Hepatocyte (in vitro differentiated cells): ENCODE results near the gene TYSND1. TPM values are rescaled to one million over a fixed set of nuclear protein-coding genes. Genes with fewer than 3 reads are reported as not detected.

Source experiments
- DNase-seq: peaks from one replicate; pipeline ENCODE4 v3.0.0-alpha.2; 2016; ENCODE audit warnings: low spot score
- H2AFZ ChIP-seq: fragments of 200-600 bp; sonication (generic); 2 replicates; pipeline ENCODE4 v1.6.0; 2016; ENCODE audit warnings: antibody characterized with exemption, mild to moderate bottlenecking
- H3K27ac ChIP-seq: fragments of 200-600 bp; sonication (generic); 2 replicates; pipeline ENCODE4 v1.5.1; 2016; ENCODE audit warnings: mild to moderate bottlenecking
- H3K27me3 ChIP-seq: fragments of 200-600 bp; sonication (generic); 2 replicates; pipeline ENCODE4 v1.6.1; 2016
- H3K36me3 ChIP-seq: fragments of 200-600 bp; sonication (generic); replicated peaks from 2 replicates; pipeline ENCODE4 v1.5.1; 2016; ENCODE audit warnings: low read depth; ENCODE audit not compliant: insufficient read depth
- H3K4me1 ChIP-seq: fragments of 200-600 bp; sonication (generic); 2 replicates; pipeline ENCODE4 v1.5.1; 2016; ENCODE audit warnings: mild to moderate bottlenecking, moderate library complexity; ENCODE audit not compliant: insufficient read depth
- H3K4me2 ChIP-seq: fragments of 200-600 bp; sonication (generic); 2 replicates; pipeline ENCODE4 v1.6.0; 2016
- H3K4me3 ChIP-seq: fragments of 200-600 bp; sonication (generic); 2 replicates; pipeline ENCODE4 v1.5.1; 2016; ENCODE audit warnings: mild to moderate bottlenecking
- H3K79me2 ChIP-seq: fragments of 200-600 bp; sonication (generic); 2 replicates; pipeline ENCODE4 v1.6.0; 2017; ENCODE audit warnings: mild to moderate bottlenecking
- H3K9me2 ChIP-seq: fragments of 200-600 bp; sonication (generic); replicated peaks from 2 replicates; pipeline ENCODE4 v1.6.0; 2017; ENCODE audit warnings: mild to moderate bottlenecking; ENCODE audit not compliant: insufficient read depth
- H3K9me3 ChIP-seq: fragments of 200-600 bp; sonication (generic); 2 replicates; pipeline ENCODE4 v1.5.1; 2016; ENCODE audit warnings: low read depth, mild to moderate bottlenecking
- H4K20me1 ChIP-seq: fragments of 200-600 bp; sonication (generic); 2 replicates; pipeline ENCODE4 v1.6.0; 2016; ENCODE audit warnings: mild to moderate bottlenecking; ENCODE audit not compliant: insufficient read depth, poor library complexity, severe bottlenecking
- CTCF ChIP-seq: fragments of 200-600 bp; sonication (generic); IDR thresholded peaks from 2 replicates; pipeline ENCODE4 v1.5.1; 2016; ENCODE audit warnings: antibody characterized with exemption, mild to moderate bottlenecking; ENCODE audit not compliant: poor library complexity
- EZH2 ChIP-seq: fragments of 200-600 bp; sonication (generic); IDR thresholded peaks from 2 replicates; pipeline ENCODE4 v1.6.1; 2016; ENCODE audit warnings: antibody characterized with exemption, mild to moderate bottlenecking, borderline replicate concordance
- EZH2phosphoT487 ChIP-seq: fragments of 200-600 bp; sonication (generic); IDR thresholded peaks from one replicate; pipeline ENCODE4 v1.6.1; 2018; ENCODE audit warnings: antibody characterized with exemption, mild to moderate bottlenecking, low read depth, moderate library complexity; ENCODE audit not compliant: unreplicated experiment, severe bottlenecking
- WGBS: methylation state at CpG from one replicate; pipeline ENCODE4 v1.1.6; 2016; ENCODE audit warnings: low lambda C conversion rate; ENCODE audit errors: missing lambda C conversion rate; 5-methylcytosine and 5-hydroxymethylcytosine counted together
- polyA plus RNA-seq: library from polyadenylated mRNA; unstranded; fragments of >200 nt; fragmentation: Nextera tagmentation; extraction: Ambion mirVana; gene quantifications from 2 replicates; pipeline ENCODE4 v1.2.1, GENCODE V29; 2016
- total RNA-seq: library from RNA; depleted of rRNA; stranded (reverse); fragments of >200 nt; gene quantifications from 2 replicates; pipeline ENCODE4 v1.2.3, GENCODE V29; 2014

TYSND1 gene
- total and polyA plus RNA-seq, 2 experiments from 2014 or later, result 12.6 to 22.0 TPM

- TF ChIP-seq EZH2, result no peak
- peaks cover 92% of the 10 kb centered on the region for H4K20me1 ChIP-seq
- no peak overlapping the region for H3K4me2 ChIP-seq
- H3K9me2 ChIP-seq, result no peaks in the 10 kb centered on the region
- no peaks in the 10 kb centered on the region for H3K9me3 ChIP-seq
- no peak overlapping the region for H3K27ac ChIP-seq
- no peak overlapping the region for H2AFZ ChIP-seq
- peaks cover 14% of the 10 kb centered on the region for H3K4me1 ChIP-seq
- 83% methylated on average over 3 of the region's 3 CpGs for WGBS
- no peak overlapping the region for H3K4me3 ChIP-seq
- peaks cover 97% of the 10 kb centered on the region for H3K79me2 ChIP-seq
- no peaks in the 10 kb centered on the region for H3K27me3 ChIP-seq
- no peak for DNase-seq
- H3K36me3 ChIP-seq, result peaks cover 7% of the 10 kb centered on the region
These were observed 17.7 kb upstream of the TYSND1 start for GRCh38 chr10:70164163-70164562.

GRCh38 chr10:70163448-70163847 lies 16.9 kb upstream of the TYSND1 start:
- WGBS, result 90% methylated on average over 4 of the region's 4 CpGs
- Histone ChIP-seq H3K36me3 (peaks cover 7% of the 10 kb centered on the region), H3K27me3 (no peaks in the 10 kb centered on the region), H4K20me1 (peaks cover 90% of the 10 kb centered on the region), H3K9me3 (no peaks in the 10 kb centered on the region), H3K4me2 (no peak overlapping the region), H2AFZ (no peak overlapping the region), H3K79me2 (peaks cover 97% of the 10 kb centered on the region), H3K27ac (no peak overlapping the region), H3K4me1 (peaks cover 10% of the 10 kb centered on the region), H3K4me3 (no peak overlapping the region), H3K9me2 (no peaks in the 10 kb centered on the region)
- no peak for DNase-seq
- TF ChIP-seq CTCF, result no peak
- TF ChIP-seq EZH2, result no peak
- TF ChIP-seq EZH2phosphoT487, result no peak

GRCh38 chr10:70162892-70163201 lies 16.3 kb upstream of the TYSND1 start:
- Histone ChIP-seq H3K4me1 (peaks cover 6% of the 10 kb centered on the region), H3K4me3 (no peak overlapping the region), H3K9me3 (no peaks in the 10 kb centered on the region), H3K79me2 (peaks cover 97% of the 10 kb centered on the region), H3K27me3 (no peaks in the 10 kb centered on the region), H3K27ac (no peak overlapping the region), H3K4me2 (no peak overlapping the region), H2AFZ (no peak overlapping the region), H4K20me1 (peaks cover 87% of the 10 kb centered on the region), H3K9me2 (no peaks in the 10 kb centered on the region), H3K36me3 (peaks cover 7% of the 10 kb centered on the region)
- 52% methylated on average over 1 of the region's 1 CpG for WGBS
- no peak for TF ChIP-seq CTCF
- TF ChIP-seq EZH2phosphoT487, result no peak
- TF ChIP-seq EZH2, result no peak
- no peak for DNase-seq

GRCh38 chr10:70162151-70162891 lies 15.8 kb upstream of the TYSND1 start:
- no peak for DNase-seq
- WGBS, result 95% methylated on average over 1 of the region's 2 CpGs
- Histone ChIP-seq H3K36me3 (peaks cover 7% of the 10 kb centered on the region), H2AFZ (no peak overlapping the region), H3K27ac (no peak overlapping the region), H3K9me3 (no peaks in the 10 kb centered on the region), H3K79me2 (peaks cover 97% of the 10 kb centered on the region), H4K20me1 (peaks cover 82% of the 10 kb centered on the region), H3K9me2 (no peaks in the 10 kb centered on the region), H3K27me3 (no peaks in the 10 kb centered on the region), H3K4me3 (no peak overlapping the region), H3K4me2 (no peak overlapping the region), H3K4me1 (peaks cover 6% of the 10 kb centered on the region)
- TF ChIP-seq CTCF, result no peak
- TF ChIP-seq EZH2phosphoT487, result no peak
- no peak for TF ChIP-seq EZH2
